Measurements from ENCODE around the gene TBC1D9.
"Not testable (repeated sequence)": the region's sequence is repeated elsewhere in the genome, so short reads cannot be mapped to it uniquely, and the experiment has no call there.

The TBC1D9 gene

DNA sequence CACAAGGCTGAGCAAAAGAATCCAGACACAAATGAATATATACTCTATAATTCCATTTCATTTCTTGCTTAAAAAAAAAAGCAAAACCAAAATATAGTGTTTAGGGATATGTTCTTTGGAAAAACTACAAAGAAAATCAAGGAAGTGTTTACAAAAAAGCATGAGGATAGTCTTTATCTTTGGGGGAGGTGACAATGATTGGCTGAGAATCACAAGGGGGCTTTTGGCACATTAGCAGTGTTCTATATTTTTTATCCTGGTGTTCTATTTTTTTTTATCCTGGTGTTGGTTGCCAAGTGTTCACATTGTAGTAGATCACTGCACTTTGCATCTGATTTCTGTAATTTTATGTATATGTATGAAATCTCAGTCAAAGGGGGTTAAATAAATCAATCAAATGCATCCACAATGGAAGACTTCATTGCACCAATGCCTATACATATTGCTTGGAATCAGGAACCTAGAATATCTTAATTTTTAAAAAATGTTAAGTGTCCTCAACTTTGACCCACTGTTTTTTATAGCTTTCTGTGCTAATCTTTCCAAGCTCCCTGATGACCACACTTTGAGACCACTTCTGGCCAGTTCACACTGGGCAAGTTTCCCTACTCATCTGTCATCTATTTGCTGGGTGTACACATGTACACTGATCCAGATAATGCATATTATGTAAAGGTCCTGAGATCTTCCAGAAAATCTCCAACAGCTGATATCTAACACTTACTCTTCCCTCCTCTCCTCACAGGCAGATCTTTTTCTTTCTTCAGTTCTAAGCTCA is 3.7 kb downstream of the TBC1D9 start:
- no peak for DNase-seq

GRCh38 chr4:140750470-140750869 is 5.7 kb downstream of the TBC1D9 start:
- no peak for DNase-seq

DNA sequence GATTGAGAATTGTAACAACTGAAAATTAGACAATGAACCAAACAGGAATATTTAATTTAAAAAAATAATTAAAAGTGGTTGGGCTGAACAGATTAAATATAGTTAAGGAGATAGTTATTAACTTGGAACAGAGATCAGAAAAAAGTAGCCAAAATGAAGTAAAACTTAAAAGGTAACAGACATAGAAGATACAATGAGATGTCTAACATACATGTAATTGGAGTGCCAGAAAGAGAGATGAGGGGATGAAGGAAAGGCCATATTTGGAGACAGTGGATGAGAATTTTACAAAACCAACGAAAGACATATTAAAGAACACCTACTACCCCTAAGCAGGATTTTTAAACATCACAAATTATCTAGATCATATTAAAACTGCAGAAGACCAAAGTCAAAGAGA is 8.0 kb downstream of the TBC1D9 start:
- DNase-seq, result no peak

- not testable (repeated sequence) for DNase-seq
These were observed 9.6 kb downstream of the TBC1D9 start for GRCh38 chr4:140746546-140746945.

DNA sequence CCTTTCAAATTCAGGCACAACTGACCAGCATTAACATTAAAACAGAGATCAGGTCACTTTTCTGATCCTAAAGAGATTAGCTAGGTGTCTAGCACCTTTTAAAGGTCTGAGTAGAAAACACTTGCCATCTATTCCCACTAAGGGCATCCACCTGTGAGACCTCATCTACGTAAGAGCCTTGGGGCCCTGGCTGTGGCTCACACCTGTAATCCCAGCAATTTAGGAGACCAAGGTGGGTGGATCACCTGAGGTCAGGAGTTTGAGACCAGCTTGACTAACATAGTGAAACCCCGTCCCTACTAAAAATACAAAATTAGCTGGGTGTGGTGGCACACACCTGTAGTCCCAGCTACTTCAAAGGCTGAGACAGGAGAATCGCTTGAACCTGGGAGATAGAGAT is 11.8 kb downstream of the TBC1D9 start:
- DNase-seq, result no peak

GRCh38 chr4:140743194-140743931 is 12.8 kb downstream of the TBC1D9 start:
- peak; percentile 42 for DNase-seq

DNA sequence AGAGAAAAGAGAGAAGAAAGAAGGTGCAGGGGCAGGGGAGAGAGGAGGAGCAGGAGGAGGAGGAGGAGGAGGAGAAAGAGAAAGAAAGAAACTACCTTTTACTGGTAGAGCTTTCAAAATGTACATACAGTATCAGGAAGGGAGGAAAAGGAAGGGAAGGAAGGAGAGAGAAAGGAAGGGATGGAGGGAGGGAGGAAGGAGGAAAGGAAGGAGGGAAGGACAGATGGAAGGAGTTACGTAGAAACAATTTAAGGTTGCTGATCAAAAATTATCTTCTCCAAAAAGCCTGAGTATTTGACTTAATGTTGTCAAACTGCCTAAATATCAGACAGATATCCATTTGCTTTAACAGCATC is 13.4 kb downstream of the TBC1D9 start:
- no peak for DNase-seq

DNA sequence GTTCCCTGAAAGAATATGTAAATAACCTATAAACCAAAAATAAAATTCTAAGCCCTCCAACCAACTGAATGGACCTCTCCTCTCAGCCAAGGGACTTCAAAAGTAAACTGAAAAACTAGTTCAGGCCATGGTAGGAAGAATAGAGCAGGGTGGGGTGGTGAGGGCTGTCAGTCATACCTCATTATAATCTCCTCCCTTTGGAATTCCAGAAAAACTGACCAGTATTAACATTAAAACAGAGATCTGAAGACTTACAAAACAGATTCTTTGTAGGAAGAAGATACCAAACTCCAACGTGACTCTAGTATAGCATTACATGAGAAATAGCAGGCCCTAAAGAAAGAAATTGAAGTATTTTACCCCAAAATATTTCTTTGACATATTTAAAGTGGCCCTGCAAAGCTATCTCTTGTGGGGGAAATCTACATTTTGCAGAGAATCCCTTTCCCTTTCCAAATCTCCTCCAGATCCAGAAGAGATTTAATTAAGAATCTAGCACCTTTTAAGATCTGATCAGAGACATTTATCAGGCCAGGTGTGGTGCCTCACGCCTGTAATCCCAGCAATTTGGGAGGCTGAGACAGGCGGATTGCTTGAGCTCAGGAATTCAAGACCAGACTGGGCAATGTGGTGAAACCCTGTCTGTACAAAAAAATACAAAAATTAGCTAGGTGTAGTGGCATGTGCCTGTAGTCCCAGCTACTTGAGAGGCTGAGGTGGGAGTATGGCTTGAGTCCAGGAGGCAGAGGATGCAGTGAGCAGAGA is 15.1 kb downstream of the TBC1D9 start:
- DNase-seq, result no peak

DNA sequence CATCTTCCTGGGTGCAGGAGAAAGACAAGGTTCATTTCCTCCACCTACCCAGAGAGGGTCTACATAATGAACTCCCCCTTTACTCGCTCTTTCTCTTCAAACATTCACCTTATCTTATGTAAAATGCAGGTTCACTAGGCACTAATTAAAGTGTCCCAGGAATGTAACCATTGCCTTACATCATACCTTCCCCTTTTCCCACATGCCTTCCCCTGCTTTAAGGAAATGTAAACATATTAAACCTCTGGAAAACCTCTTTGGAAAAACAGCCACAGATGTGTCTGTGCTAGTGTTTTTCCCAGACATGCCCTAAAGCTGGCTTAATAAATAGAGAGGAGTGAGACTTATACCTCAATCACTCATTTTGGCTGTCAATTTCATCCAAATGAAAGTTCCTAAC is 15.8 kb downstream of the TBC1D9 start:
- DNase-seq, result no peak

DNA sequence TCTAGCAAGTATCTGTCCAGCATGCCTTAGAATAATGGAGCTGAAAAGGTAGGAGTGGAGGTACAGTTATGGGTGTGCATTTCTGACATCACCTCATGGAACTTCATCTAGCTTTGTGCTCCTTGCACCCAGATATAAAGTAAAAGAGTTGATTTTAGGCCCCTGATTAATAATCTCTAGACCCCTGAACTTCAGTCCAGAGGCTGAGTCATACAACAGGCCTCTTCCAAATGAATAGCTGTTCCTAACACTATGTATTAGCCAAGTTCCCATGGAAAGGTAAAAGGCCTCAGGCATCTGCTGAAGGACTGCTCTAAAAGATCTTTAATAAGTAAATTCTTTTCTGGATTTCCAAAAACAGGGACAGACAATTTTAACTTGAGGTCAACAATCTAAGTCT is 16.2 kb downstream of the TBC1D9 start:
- DNase-seq, result no peak

DNA sequence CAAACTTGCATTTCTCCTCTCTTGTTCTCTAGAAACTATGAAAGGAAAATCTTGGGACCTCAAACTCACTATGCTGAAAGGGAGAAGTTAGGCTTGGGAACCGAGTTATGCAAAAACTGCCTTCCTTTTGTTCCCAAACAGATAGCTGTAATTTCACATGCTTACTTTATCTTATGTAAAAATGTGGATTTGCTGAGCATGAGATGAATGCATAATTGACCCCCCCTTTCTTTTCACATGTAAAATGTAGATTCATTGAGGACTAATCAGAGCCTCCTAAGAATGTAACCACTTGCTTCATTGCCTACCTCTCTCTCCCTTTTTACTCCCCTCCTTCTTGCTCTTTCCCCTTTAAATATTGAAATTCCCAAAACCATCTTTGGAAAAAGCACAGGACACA is 18.0 kb downstream of the TBC1D9 start:
- DNase-seq, result no peak

DNA sequence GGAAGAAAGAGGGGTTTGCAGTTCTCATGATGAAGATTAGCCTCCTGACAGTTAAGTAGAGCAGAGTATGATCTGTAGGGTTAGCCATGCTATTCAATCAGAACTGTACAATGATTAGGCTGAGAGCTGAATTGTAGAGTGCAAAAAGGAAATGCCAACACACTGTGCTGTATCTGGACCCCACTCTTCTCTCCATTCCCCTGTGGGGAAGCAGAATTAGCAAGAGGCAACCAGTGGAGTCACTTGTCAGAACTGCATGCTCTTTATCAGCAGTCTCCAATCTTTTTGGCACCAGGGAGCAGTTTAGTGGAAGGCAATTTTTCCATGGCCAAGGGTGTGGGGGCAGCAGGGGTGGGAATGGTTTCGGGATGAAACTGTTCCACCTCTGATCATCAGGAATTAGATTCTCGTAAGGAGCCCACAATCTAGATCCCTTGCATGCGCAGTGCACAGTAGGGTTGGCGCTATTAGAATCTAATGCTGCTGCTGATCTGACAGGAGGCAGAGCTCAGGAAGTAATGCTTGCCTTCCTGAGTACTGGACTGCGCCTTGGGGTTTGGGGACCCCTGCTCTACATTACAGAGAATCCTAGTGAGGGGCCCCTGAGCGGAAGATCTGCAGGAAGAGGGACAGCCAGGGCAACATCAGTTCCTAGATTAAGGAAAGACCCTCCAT is 19.4 kb downstream of the TBC1D9 start:
- no peak for DNase-seq

DNA sequence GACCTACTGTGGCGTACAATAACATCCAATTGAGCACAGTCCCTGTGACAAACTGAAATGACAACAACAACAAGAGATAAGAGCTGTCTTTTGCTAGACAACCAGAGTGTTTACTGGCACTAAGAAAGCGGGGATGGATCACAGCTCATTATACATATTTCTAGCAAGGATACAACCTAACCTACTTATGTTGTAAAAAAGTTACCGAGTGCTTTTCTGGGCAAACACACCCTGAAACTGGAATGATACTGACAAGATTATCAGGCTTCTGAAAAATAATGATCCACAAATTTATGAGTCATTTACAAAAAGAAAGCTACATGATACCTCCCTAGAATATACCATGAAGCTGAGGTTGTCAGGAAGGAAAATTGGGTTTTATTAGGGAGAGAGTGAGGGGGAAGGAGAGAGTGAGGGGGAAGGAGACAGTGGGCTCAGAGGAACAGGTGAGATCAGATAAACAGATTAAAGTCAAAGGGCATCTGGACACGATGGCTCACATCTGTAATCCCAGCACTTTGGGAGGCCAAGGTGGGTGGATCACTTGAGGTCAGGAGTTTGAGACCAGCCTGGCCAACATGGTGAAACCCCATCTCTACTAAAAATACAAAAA is 20.3 kb downstream of the TBC1D9 start:
- no peak for DNase-seq

DNA sequence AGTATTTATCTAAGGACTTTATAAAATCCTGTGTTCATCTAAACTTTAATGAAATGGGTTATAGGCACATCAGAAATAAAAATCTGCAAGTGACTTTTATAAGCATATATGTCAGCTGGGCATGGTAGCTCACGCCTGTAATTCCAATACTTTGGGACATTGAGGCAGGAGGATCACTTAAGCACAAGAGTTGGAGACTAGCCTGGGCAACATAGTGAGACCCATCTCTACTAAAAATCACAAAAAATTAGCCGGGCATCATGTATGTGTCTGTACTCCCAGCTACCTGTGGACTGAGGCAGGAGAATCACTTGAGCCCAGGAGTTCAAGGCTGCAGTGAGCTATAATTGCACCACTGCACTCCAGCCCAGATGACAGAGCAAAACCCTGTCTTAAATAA is 20.9 kb downstream of the TBC1D9 start:
- DNase-seq, result no peak

- no peak for DNase-seq
These were observed 23.4 kb downstream of the TBC1D9 start for GRCh38 chr4:140732780-140733179.

DNA sequence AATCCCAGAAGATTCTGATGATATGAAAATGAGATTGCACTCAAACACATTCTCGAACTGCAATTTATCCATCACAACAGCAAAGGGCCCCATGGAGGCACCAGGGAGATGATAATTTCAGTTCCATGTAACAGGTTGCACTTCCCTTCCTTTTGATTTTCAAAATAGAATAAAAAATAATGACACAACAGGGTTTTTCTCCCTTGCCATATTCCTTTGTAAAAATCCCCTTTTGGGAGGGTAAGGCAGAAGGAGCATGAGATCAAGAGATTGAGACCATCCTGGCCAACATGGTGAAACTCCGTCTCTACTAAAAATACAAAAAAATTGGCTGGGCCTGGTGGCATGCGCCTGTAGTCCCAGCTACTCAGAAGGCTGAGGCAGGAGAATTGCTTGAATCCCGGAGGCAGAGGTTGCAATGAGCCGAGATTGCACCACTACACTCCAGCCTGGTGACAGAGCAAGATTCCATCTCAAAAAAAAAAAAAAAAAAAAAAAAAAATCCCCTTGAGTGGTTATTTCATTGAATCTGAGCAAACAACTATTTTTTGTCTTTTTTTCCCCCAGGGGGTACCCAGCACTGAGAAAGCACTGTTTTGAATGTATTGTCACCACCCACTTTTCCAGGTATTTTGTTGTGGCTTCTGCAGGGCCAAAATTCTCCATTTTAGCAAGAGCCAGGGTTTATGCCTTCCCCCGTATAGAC is 26.7 kb downstream of the TBC1D9 start:
- DNase-seq, result no peak

DNA sequence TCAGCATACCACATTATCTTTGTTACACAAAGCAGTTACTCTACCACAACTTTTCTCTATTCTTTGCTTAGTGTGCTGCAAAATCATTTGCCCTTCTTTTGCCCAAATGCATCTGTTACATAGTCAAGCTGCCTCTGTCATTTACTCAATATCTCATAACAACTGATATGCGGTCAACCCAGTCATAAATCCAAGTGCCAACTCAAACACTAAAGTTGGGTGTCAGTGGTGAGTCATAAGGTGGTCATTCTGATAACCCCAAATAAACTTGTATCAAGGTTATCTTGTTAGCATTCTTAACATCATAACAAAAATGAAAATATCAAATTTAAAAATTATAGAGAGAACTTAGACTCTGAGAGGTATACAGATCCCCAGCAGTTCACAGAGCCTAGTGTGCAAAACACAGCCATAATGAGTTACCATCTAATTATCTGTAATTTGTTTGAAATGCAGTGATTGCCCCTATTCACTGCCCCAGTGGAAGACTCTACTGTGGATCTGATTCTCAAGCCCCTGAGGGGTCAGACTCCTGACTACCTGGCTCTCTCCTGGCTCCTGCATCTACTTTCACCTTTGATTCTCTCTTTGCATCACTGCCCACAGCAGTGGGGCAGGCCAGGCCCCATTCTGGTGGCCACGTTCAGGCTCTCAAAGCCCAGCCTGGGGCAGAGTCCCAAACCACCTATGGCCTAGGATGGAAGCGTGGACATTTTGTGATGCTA is 29.2 kb downstream of the TBC1D9 start:
- DNase-seq, result no peak

DNA sequence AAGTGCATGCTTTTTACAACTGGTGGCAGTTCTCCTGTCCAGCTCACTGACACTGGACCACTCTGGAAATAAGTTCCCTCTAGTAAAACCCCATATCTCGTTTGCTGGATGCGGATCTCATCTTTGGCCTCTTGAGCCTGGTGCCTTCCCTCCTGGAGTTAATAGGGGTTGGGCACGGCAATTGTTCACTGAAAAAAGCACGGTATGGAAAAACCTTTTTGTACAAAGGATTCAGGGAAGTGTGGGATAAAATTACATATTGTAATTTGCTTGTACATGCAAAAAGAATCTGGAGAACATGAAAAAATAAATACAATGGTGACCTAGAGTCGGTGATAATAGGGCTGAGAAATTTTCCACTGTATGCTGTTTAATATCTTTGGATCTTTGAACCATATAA is 30.6 kb downstream of the TBC1D9 start:
- no peak for DNase-seq

DNA sequence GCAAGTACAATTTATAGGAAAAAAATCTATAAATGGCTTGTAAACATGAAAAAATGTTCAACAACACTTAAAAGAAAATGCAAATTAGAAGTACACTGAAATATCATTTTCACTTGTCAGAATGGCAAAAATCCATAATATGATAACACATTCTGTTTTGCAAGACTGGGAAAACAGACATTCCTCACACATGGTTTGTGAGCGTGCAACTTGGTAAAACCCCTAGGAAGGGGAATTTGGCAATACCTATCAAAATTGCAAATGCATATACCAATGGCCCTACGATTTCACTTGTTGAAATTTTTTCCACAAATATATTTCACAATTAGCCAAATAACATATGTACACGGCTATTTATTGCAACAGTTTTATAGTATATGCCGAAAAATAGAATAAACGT is 31.4 kb downstream of the TBC1D9 start:
- DNase-seq, result no peak

- DNase-seq, result no peak
These were observed 35.5 kb downstream of the TBC1D9 start for GRCh38 chr4:140720387-140721304.

Data from NCI-H345 (cell line).